Activated naive CD8-positive, alpha-beta T cell treated with anti-CD3 and anti-CD28 coated beads for 36 hours (primary cell): Measurements from ENCODE around the gene CENPT. TPM values are rescaled to one million over a fixed set of nuclear protein-coding genes. Genes with fewer than 3 reads are reported as not detected.
A peak's percentile ranks its signal among the peaks of the same experiment; 100 is the strongest.

ENCODE experiments used
- DNase-seq: peaks from one replicate; pipeline ENCODE4 v3.0.0; 2021
- H3K27ac Mint-ChIP-seq: one replicate; pipeline ENCODE4 v1.8.0; 2022; ENCODE audit warnings: mild to moderate bottlenecking, moderate library complexity, mixed read lengths
- H3K27me3 Mint-ChIP-seq: one replicate; pipeline ENCODE4 v1.8.0; 2022; ENCODE audit warnings: mild to moderate bottlenecking, mixed read lengths
- H3K36me3 Mint-ChIP-seq: one replicate; pipeline ENCODE4 v1.8.0; 2021; ENCODE audit warnings: mild to moderate bottlenecking, mixed read lengths
- H3K4me1 Mint-ChIP-seq: one replicate; pipeline ENCODE4 v1.8.0; 2021; ENCODE audit warnings: mixed read lengths
- H3K4me3 Mint-ChIP-seq: one replicate; pipeline ENCODE4 v1.8.0; 2022; ENCODE audit warnings: mild to moderate bottlenecking, moderate library complexity, mixed read lengths
- H3K9me3 Mint-ChIP-seq: one replicate; pipeline ENCODE4 v1.8.0; 2022; ENCODE audit warnings: mixed read lengths
- total RNA-seq, 2 experiments: library from RNA; stranded (reverse); gene quantifications; one replicate each; pipeline ENCODE4 v1.2.3, GENCODE V29; 2021

Gene CENPT
- total RNA-seq, 2 experiments from 2014 or later, result 42.2 to 42.4 TPM

GRCh38 chr16:67822511-67822910, 25.0 kb downstream of the CENPT start:
- Mint-ChIP-seq H3K36me3 (no peaks in the 10 kb centered on the region), H3K9me3 (no peaks in the 10 kb centered on the region), H3K4me1 (peaks cover 2% of the 10 kb centered on the region), H3K27ac (no peak overlapping the region), H3K27me3 (no peaks in the 10 kb centered on the region), H3K4me3 (no peak overlapping the region)
- DNase-seq, result no peak

GRCh38 chr16:67820608-67821259, 26.8 kb downstream of the CENPT start:
- no peaks in the 10 kb centered on the region for H3K27me3 Mint-ChIP-seq
- H3K4me3 Mint-ChIP-seq, result no peak overlapping the region
- H3K36me3 Mint-ChIP-seq, result no peaks in the 10 kb centered on the region
- no peaks in the 10 kb centered on the region for H3K9me3 Mint-ChIP-seq
- H3K27ac Mint-ChIP-seq, result no peak overlapping the region
- H3K4me1 Mint-ChIP-seq, result peaks cover 6% of the 10 kb centered on the region
- DNase-seq, result no peak

GRCh38 chr16:67814567-67814966, 32.9 kb downstream of the CENPT start:
- Mint-ChIP-seq H3K27me3 (no peaks in the 10 kb centered on the region), H3K9me3 (no peaks in the 10 kb centered on the region), H3K4me1 (peaks cover 3% of the 10 kb centered on the region), H3K27ac (no peak overlapping the region), H3K36me3 (no peaks in the 10 kb centered on the region), H3K4me3 (no peak overlapping the region)
- no peak for DNase-seq

GRCh38 chr16:67811899-67812298, 35.6 kb downstream of the CENPT start:
- no peaks in the 10 kb centered on the region for H3K9me3 Mint-ChIP-seq
- H3K4me1 Mint-ChIP-seq, result peaks cover 7% of the 10 kb centered on the region
- H3K36me3 Mint-ChIP-seq, result no peaks in the 10 kb centered on the region
- H3K27ac Mint-ChIP-seq, result no peak overlapping the region
- H3K4me3 Mint-ChIP-seq, result no peak overlapping the region
- DNase-seq, result no peak
- no peaks in the 10 kb centered on the region for H3K27me3 Mint-ChIP-seq

DNA sequence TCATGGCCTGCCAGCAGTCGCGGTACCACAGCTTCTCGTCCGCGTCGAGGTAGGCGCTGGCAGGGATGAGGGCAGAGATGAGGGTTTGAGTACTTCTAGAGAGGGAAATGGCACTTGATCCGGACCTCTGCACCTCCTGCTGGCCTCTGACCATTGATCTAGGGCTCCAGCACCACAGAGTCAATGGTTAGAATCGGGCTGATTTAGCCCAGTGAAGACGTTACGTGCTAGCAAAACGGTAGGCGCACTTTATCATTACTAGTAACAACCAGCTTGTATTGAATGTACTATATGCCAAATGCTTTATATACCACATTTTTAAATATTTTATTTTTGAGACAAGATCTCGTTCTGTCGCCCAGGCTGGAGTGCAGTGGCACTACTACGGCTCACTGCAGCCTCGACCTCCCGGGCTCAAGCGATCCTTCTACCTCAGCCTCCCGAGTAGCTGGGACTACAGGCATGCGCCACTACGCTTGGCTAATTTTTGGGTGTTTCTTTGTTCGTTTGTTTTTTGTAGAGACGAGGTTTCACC, 40.3 kb downstream of the CENPT start:
- peaks cover 26% of the 10 kb centered on the region for H3K36me3 Mint-ChIP-seq
- peak overlapping the region; percentile 91 for H3K27ac Mint-ChIP-seq
- H3K4me3 Mint-ChIP-seq, result peak overlapping the region; percentile 90

GRCh38 chr16:67806428-67807147, 40.9 kb downstream of the CENPT start, which contains the start of the genes RANBP10 and TSNAXIP1:
TSS of gene RANBP10 (minus strand) at chr16:67806560. CDS start at chr16:67806536, 24 bp downstream.
TSS of gene TSNAXIP1 (plus strand) at chr16:67806889. CDS start at chr16:67807150, 261 bp downstream.
- peak; percentile 97 for DNase-seq
- Mint-ChIP-seq H3K27me3 (no peaks in the 10 kb centered on the region), H3K9me3 (no peaks in the 10 kb centered on the region), H3K27ac (peak within 1 kb of the TSS; percentile 91), H3K4me3 (peak within 1 kb of the TSS; percentile 90), H3K4me1 (peaks cover 41% of the 10 kb centered on the region), H3K36me3 (peaks cover 32% of the 10 kb centered on the region)

More for the DNA sequence above, 40.3 kb downstream of the CENPT start:
- Mint-ChIP-seq H3K27me3 (no peaks in the 10 kb centered on the region), H3K9me3 (no peaks in the 10 kb centered on the region), H3K4me1 (peaks cover 35% of the 10 kb centered on the region)
- DNase-seq, result no peak

DNA sequence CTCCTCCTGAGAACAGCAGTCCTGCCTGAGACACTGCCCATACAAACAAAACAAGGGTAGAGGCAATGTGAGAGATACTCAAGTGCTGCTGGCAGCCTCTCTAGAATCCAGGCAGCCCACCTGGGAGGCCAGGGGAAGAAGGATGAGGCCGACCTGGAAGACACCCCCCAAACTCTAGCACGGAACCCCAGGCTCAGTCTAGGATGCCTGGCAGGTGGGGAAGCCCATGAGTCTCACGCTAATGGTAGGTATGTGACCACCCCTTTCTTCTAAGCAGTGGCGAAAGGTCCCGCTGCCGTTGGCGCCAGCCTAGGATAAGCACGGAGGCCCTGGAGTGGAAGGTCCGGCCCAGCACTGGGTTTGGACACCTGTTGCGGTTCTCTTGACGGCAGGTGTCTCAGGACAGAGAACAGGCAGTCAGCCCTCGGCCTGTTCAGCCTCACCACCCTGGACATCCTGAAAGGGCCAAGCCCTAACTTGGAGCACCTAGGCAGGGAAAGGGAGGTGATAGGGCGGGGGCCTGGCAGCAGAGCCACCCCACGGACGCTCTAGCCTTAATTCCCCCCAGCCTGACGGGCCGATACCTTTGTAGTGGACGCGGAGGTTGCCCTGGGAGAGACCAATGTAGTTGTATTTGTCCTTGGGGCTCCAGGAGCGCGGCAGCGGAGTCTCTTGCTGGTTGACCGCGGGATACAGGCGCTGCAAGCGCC, 41.6 kb downstream of the CENPT start:
- Mint-ChIP-seq H3K9me3 (no peaks in the 10 kb centered on the region), H3K4me3 (peak overlapping the region; percentile 90), H3K36me3 (peaks cover 33% of the 10 kb centered on the region), H3K27me3 (no peaks in the 10 kb centered on the region), H3K4me1 (peaks cover 48% of the 10 kb centered on the region), H3K27ac (peak overlapping the region; percentile 73)
- peak; percentile 11 for DNase-seq

DNA sequence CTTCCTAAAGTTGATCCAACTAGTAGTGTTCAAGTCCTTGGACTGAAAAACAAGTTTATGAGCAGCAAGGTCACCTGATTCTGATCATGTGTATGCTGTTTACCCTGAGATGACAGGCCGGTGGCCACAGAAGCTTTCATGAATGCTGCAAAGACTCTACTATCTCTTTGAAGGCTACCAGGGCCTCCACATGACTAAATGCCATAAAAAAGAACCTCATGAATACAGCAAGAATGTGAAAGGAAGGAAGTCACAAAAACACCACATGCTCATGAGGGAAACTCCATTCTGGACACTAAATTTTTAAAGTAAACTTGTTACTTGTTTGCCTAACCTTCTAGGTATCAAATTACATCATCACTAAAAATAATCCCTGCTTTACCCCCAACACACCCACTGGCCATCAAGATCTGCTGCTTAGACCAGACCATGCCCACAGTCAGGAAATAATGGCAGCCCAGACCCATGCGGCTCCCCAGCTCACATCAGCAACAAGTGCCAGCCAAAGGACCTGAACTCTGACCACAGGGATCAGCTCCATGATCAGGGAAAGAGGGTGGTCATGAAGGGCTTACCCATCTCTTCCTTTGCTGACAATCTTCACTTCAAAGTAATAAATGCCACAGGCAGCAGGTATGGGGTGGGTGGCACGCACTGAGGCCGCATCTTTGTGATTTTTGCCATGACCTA, 42.5 kb downstream of the CENPT start:
- H3K9me3 Mint-ChIP-seq, result no peaks in the 10 kb centered on the region

GRCh38 chr16:67803894-67804293, 43.6 kb downstream of the CENPT start:
- Mint-ChIP-seq H3K4me3 (peak overlapping the region; percentile 40), H3K4me1 (peaks cover 61% of the 10 kb centered on the region), H3K27me3 (no peaks in the 10 kb centered on the region), H3K27ac (no peak overlapping the region), H3K36me3 (peaks cover 41% of the 10 kb centered on the region), H3K9me3 (no peaks in the 10 kb centered on the region)
- peak; percentile 32 for DNase-seq

More for the DNA sequence above, 42.5 kb downstream of the CENPT start:
- Mint-ChIP-seq H3K27me3 (no peaks in the 10 kb centered on the region), H3K36me3 (peaks cover 37% of the 10 kb centered on the region), H3K4me3 (peak overlapping the region; percentile 90), H3K4me1 (peaks cover 56% of the 10 kb centered on the region), H3K27ac (peak overlapping the region; percentile 73)
- DNase-seq, result no peak

GRCh38 chr16:67801883-67802282, 45.6 kb downstream of the CENPT start:
- peak overlapping the region; percentile 38 for H3K27ac Mint-ChIP-seq
- no peaks in the 10 kb centered on the region for H3K27me3 Mint-ChIP-seq
- peaks cover 44% of the 10 kb centered on the region for H3K36me3 Mint-ChIP-seq
- H3K4me3 Mint-ChIP-seq, result no peak overlapping the region
- peaks cover 58% of the 10 kb centered on the region for H3K4me1 Mint-ChIP-seq
- no peaks in the 10 kb centered on the region for H3K9me3 Mint-ChIP-seq
- peak; percentile 15 for DNase-seq

DNA sequence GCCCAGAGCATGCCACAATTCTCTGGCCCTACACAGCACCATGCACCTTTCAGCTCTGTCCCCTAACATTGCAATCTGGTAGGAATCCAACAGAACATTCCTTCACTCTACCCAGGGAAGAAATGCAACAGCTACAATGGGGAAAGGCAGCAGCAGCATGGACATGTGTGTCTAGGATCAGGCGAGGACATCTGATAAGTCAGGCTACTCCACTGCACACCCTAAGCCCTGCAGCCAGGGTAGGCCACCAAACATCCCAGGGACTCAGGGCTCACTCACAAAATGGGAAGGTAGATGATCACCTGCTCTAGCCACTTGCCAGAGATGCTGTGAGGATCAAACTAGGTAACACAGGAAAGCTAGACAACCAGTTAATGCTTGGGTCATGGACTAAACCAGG, 46.3 kb downstream of the CENPT start:
- Mint-ChIP-seq H3K4me1 (peaks cover 60% of the 10 kb centered on the region), H3K9me3 (no peaks in the 10 kb centered on the region), H3K36me3 (peaks cover 46% of the 10 kb centered on the region), H3K27me3 (no peaks in the 10 kb centered on the region), H3K27ac (no peak overlapping the region), H3K4me3 (no peak overlapping the region)
- DNase-seq, result no peak

GRCh38 chr16:67800338-67800926, 47.1 kb downstream of the CENPT start:
- H3K4me3 Mint-ChIP-seq, result no peak overlapping the region
- no peaks in the 10 kb centered on the region for H3K27me3 Mint-ChIP-seq
- peaks cover 46% of the 10 kb centered on the region for H3K36me3 Mint-ChIP-seq
- H3K27ac Mint-ChIP-seq, result no peak overlapping the region
- no peak for DNase-seq
- no peaks in the 10 kb centered on the region for H3K9me3 Mint-ChIP-seq
- peaks cover 59% of the 10 kb centered on the region for H3K4me1 Mint-ChIP-seq

DNA sequence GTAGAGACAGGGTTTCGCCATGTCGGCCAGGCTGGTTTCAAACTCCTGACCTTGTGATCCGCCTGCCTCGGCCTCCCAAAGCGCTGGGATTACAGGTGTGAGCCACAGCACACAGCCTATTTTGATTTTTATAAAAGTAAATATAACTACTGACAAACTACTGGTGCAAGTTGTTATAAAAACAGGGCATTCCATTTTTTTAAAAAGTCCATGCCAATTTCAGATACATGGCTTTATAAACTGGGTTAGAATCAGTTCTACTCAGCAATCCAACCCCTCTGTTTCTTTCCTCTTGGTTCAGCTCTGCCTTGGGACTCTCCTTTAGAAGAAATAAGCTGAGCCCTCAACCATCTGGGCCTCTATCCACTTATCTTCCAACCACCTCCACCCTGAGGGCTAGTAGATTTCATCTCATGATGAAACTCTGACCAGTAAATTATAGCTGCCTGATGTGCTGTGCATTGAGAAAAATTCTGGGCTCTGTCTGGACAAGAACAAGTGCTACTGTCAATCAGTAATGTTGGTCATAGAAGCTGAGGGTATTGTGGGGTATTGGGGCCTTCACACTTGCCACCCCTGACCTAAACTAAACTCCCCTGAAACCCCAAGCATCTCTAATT, 51.3 kb downstream of the CENPT start:
- Mint-ChIP-seq H3K27me3 (no peaks in the 10 kb centered on the region), H3K27ac (peak overlapping the region; percentile 25), H3K4me3 (no peak overlapping the region), H3K9me3 (no peaks in the 10 kb centered on the region), H3K4me1 (peaks cover 20% of the 10 kb centered on the region), H3K36me3 (peaks cover 13% of the 10 kb centered on the region)
- no peak for DNase-seq

DNA sequence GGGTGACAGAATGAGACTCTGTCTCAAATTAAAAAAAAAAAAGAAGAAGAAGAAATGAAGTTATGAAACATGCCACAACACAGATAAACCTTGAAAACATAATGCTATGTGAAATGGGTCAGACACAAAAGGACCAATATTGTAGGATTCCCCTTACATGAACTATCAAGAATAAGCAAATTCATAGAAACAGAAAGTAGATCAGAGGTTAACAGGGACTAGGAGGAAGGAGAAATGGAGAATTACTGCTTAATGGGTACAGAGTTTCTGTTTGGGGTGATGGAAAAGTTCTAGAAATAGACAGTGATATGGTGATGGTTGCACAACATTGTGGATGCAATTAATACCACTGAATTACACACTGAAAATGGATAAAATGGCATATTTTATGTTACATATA, 57.4 kb downstream of the CENPT start:
- no peaks in the 10 kb centered on the region for H3K27me3 Mint-ChIP-seq
- H3K27ac Mint-ChIP-seq, result no peak overlapping the region
- DNase-seq, result no peak
- H3K4me1 Mint-ChIP-seq, result peaks cover 12% of the 10 kb centered on the region
- no peaks in the 10 kb centered on the region for H3K9me3 Mint-ChIP-seq
- no peak overlapping the region for H3K4me3 Mint-ChIP-seq
- peaks cover 2% of the 10 kb centered on the region for H3K36me3 Mint-ChIP-seq
